Brain pericyte (primary cell): Measurements from ENCODE around the gene NBAS.
"Not testable (repeated sequence)": the region's sequence is repeated elsewhere in the genome, so short reads cannot be mapped to it uniquely, and the experiment has no call there.

Source experiments
- DNase-seq: peaks from one replicate; pipeline ENCODE4 v3.0.0-alpha.2; 2012; ENCODE audit warnings: low read depth, low spot score

NBAS gene

GRCh38 chr2:15363734-15364133, 197.4 kb downstream of the NBAS start:
- no peak for DNase-seq

- no peak for DNase-seq
Observed at GRCh38 chr2:15363142-15363541, 198.0 kb downstream of the NBAS start.

- DNase-seq = peak; percentile 77
Observed at GRCh38 chr2:15359716-15360531, 201.2 kb downstream of the NBAS start.

DNA sequence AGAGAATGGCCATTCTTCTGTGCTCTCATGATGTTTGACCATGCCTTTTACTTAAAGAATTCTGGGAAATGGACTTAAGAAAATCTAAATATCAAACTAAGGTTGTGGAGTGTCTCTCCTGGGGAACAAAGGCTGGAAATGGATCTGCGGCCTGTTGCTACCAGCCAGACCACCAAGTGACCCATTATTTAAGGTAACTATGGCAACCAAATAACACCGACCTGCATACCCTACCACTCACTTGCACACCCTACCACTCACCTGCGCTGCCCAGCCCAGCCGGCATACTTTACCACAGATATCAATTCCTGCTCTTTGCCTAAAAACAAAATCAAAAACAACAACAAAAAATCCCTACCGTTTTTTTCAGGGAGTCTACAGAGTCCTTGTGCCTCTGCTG, 203.2 kb downstream of the NBAS start:
- no peak for DNase-seq

DNA sequence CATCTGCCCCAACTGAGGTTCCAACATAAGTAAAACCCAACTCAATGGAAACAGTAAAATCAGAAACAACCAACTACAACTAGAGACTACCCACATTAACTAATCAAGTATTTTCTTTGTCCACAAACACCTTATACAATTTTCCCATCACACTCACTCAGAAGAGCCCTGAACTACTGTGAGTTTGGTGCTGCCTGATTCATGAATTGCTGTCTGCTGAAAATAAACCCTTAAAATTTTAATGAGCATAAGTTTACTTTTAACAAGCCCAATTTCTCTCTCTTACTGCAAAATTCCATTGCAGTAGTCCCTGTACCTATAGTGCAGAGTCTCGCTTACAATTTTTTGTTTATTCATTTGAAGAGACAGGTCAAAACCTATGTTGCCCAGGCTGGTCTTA, 203.9 kb downstream of the NBAS start:
- no peak for DNase-seq

- DNase-seq = no peak
Observed at GRCh38 chr2:15355386-15355785, 205.7 kb downstream of the NBAS start.

DNA sequence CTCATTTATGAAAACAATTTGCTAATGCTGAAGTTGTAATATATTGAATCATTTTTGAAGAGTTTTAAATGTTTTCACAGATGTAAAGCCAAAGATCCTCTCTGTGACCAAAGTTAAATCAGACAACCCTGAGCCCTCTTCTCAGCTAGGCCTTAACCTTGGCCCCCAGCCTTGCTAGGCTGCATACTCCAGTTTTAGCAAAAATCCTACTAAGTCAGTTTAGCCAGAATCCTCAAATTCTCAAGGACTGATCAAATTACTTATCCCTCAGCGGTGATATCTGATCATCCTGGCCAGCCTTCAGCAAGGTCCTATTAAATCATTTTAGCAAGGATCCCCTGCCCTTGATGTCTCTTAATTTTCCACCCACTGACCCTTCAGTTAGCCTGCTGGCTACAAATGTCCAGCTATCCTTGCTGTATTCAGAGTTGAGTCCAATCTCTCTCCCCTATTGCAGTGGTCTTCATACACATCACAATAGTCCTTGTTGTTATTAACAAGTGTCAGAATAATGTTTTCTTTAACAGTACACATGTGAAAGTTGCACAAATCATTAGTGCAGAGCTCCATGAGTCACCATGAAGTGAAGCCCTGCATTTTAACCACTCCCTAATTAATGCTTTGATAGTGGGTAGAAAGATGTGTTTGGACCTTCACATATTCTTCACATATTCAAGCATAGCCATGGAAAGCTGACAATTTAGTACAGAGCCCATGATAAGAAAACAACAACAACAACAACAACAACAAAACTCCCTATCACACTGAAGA, 206.4 kb downstream of the NBAS start:
- no peak for DNase-seq

- DNase-seq = no peak
Observed at GRCh38 chr2:15352363-15352762, 208.8 kb downstream of the NBAS start.

GRCh38 chr2:15348636-15349035, 212.5 kb downstream of the NBAS start:
- DNase-seq = no peak

- DNase-seq = no peak
Observed at GRCh38 chr2:15348045-15348444, 213.1 kb downstream of the NBAS start.

- DNase-seq = no peak
Observed at GRCh38 chr2:15346624-15347023, 214.5 kb downstream of the NBAS start.

- DNase-seq = no peak
Observed at GRCh38 chr2:15337996-15338666, 223.0 kb downstream of the NBAS start.

DNA sequence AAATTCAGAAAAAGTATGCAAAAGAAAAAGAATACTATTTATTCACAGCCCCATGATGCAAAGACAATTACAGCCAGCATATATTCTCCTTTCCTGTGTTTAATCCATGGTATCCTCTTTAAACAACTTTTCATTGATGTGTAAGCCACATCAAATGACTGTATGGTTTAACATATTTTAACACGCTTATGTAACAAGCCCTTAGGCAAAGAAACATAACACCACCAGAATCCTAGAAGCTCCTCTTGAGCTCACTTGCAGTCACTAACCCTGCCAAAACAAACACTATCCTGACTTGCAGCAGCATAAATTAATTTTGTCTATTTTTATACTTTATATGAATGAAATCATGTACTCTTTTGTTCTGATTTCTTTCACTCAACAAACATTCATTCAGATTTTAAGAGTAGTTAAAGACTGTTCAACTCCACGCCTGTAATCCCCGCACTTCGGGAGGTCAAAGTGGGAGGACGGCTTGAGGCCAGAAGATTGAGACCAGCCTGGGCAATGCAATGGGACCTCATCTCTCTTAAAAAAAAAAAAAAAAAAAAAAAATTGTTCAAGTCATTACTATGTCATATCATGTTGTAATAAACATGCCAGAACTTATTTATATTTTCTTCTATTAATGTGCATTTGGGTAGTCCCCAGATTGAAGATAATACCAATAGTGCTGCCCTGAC, 226.3 kb downstream of the NBAS start:
- peak; percentile 33 for DNase-seq

- DNase-seq = no peak
Observed at GRCh38 chr2:15331787-15332186, 229.3 kb downstream of the NBAS start.

GRCh38 chr2:15325296-15325695, 235.8 kb downstream of the NBAS start:
- no peak for DNase-seq

- no peak for DNase-seq
Observed at GRCh38 chr2:15323227-15323626, 237.9 kb downstream of the NBAS start.

DNA sequence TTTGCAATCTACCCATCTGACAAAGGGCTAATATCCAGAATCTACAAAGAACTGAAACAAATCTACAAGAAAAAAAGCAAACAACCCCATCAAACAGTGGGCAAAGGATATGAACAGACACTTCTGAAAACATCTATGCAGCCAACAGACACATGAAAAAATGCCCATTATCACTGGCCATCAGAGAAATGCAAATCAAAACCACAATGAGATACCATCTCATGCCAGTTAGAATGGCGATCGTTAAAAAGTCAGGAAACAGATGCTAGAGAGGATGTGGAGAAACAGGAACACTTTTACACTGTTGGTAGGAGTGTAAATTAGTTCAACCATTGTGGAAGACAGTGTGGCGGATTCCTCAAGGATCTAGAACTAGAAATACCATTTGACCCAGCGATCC, 239.7 kb downstream of the NBAS start:
- not testable (repeated sequence) for DNase-seq

DNA sequence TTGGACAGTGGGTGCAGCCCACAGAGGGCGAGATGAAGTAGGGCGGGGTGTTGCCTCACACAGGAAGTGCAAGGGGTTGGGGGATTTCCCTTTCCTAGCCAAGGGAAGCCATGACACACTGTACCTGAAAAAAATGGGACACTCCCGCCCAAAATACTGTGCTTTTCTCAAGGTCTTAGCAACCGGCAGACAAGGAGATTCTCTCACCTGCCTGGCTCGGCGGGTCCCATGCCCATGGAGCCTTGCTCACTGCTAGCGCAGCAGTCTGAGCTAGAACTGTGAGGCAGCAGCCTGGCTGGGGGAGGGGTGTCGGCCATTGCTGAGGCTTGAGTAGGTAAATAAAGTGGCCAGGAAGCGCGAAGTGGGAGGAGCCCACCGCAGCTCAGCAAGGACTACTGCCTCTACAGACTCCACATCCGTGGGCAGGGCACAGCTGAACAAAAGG, 244.7 kb downstream of the NBAS start:
- DNase-seq = no peak

DNA sequence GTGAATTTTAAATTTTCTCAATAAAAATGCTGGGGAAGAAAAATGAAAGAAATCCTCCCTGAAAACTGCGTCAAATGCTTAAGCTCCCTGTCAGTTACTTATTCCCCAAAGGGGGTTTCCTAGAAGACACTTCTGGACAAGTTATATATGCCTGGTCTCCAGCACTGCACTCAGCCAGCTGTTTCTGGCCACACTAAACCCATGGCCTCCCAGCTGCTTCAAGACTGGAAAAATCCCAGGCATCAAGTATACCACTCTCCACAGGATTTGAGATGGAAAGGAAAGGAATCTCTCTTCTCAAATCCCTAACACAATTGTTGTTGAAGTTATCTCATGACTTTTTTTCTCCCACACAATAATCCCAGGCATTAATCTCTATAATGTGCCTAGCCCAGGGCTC, 245.7 kb downstream of the NBAS start:
- DNase-seq = no peak

- DNase-seq = no peak
Observed at GRCh38 chr2:15313657-15314056, 247.5 kb downstream of the NBAS start.

DNA sequence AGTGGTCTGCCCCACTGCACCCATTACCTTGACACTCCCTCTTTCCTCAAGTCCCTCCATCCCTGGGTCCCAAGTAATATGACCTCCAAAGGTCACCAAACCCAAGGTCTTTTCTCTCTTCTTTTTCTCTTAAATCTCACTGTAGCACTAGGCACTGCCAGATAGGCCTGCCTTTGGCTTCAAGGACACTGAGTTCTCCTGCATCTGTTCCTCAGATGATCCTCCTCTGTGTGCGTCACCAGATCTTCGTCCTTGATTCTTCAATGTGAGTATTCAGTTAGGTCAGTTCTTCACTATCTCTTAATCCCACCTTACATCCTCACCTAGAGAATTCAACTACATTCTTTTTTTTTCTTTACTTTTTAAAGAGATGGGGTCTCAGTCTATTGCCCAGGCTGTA, 249.2 kb downstream of the NBAS start:
- no peak for DNase-seq
